Measurements from ENCODE around the gene RSPO1. TPM values are rescaled to one million over a fixed set of nuclear protein-coding genes. Genes with fewer than 3 reads are reported as not detected.

Gene RSPO1
- total and polyA plus RNA-seq, 10 of the 15 experiments (the other 5 are each of a cell fraction or from before 2014, with no cell fraction given) = not detected

DNA sequence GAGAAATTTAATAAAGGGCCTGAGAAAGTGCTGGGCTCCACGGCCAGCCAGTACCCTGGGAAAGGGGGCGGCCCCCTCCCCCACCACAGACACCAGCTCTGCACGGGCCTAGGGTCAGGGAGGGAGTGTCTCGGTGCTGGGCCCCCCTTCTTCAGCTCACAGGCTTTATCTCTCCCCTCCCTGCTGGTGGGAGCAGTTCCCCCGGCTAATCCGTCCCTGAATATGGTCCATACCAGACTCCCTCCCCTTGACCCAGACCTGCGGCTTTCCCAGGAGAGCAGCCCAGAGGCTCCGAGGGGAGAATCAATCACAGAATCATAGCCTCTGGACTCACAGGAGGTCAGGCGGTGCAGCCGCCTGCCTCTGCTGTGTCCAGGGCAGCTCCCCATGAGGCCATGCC is 26.0 kb upstream of the RSPO1 start:
- Histone ChIP-seq H3K79me2 (ENCODE audit: control insufficient read depth, insufficient read depth, low read length) (no peaks in the 10 kb centered on the region), H3K9me3 (replicated peaks; ENCODE audit: control insufficient read depth, insufficient read depth, low read length) (no peaks in the 10 kb centered on the region), H3K4me1 (ENCODE audit: control insufficient read depth, insufficient read depth, low read length) (no peaks in the 10 kb centered on the region), H3K4me2 (ENCODE audit: control insufficient read depth, insufficient read depth) (no peak overlapping the region), H3K27me3 (replicated peaks in 1 of 2; ENCODE audit: control insufficient read depth in 2 of 2, insufficient read depth in 2 of 2, low read length in 1 of 2) (no peaks in the 10 kb centered on the region), H3K36me3 (ENCODE audit: control insufficient read depth in 2 of 2, insufficient read depth in 2 of 2, low read length in 1 of 2) (no peaks in the 10 kb centered on the region), H3K4me3 (no peak overlapping the region), H3K9ac (ENCODE audit: control insufficient read depth, insufficient read depth, low read length) (no peak overlapping the region), H4K20me1 (ENCODE audit: control insufficient read depth, insufficient read depth) (no peaks in the 10 kb centered on the region), H2AFZ (ENCODE audit: control insufficient read depth, low read depth, low read length) (no peak overlapping the region), H3K27ac (ENCODE audit: control insufficient read depth, insufficient read depth) (no peak overlapping the region)
- intact Hi-C loops (cut with micrococcal nuclease; ENCODE audit: unreplicated experiment) = no loop called here
- DNase-seq (ENCODE audit: low read depth, low spot score) (no peak), FAIRE-seq (no peak), ATAC-seq (no peak)
- RAD21 ChIA-PET (ENCODE audit: unreplicated experiment) = interaction anchor here (0.8 kb wide), 1 partner anchor 9 kb away, joined by 3 read pairs; no protein-coding TSS in a partner anchor
- CTCF ChIA-PET = no interaction called here
- SMC1A ChIA-PET (ENCODE audit: uncharacterized antibody, unreplicated experiment) = interaction anchor here (0.8 to 1.0 kb wide), 2 partner anchors 16 to 173 kb away, joined by 3 to 4 read pairs; no protein-coding TSS in a partner anchor
- BruUV-seq (replicated peaks) = no TSS peak
- TF ChIP-seq RAD21 (IDR thresholded peaks at IDR 0.05; ENCODE audit: insufficient read depth, low read depth, low read length) = no peak
- no peak for TF ChIP-seq NFIC (IDR thresholded peaks at IDR 0.05; ENCODE audit: low read depth, low read length)
- no peak for TF ChIP-seq PAX5 (IDR thresholded peaks at IDR 0.05; ENCODE audit: borderline replicate concordance, low read depth, low read length)
- no peak for TF ChIP-seq RAD51 (IDR thresholded peaks at IDR 0.05)
- TF ChIP-seq NFXL1 (IDR thresholded peaks at IDR 0.05; ENCODE audit: borderline replicate concordance) = no peak
- TF ChIP-seq, protein P1, sequence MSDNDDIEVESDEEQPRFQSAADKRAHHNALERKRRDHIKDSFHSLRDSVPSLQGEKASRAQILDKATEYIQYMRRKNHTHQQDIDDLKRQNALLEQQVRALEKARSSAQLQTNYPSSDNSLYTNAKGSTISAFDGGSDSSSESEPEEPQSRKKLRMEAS (IDR thresholded peaks at IDR 0.05; ENCODE audit: low read depth, low read length) = no peak
- TF ChIP-seq, protein P2, sequence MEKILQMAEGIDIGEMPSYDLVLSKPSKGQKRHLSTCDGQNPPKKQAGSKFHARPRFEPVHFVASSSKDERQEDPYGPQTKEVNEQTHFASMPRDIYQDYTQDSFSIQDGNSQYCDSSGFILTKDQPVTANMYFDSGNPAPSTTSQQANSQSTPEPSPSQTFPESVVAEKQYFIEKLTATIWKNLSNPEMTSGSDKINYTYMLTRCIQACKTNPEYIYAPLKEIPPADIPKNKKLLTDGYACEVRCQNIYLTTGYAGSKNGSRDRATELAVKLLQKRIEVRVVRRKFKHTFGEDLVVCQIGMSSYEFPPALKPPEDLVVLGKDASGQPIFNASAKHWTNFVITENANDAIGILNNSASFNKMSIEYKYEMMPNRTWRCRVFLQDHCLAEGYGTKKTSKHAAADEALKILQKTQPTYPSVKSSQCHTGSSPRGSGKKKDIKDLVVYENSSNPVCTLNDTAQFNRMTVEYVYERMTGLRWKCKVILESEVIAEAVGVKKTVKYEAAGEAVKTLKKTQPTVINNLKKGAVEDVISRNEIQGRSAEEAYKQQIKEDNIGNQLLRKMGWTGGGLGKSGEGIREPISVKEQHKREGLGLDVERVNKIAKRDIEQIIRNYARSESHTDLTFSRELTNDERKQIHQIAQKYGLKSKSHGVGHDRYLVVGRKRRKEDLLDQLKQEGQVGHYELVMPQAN (conservative IDR thresholded peaks at IDR 0.05) = no peak
- in situ Hi-C loops (cut with MboI) = no loop called here
- POLR2A ChIA-PET = no interaction called here
- 50% methylated on average over 9 of the region's 10 CpGs for WGBS (ENCODE audit: insufficient coverage, insufficient replicate concordance, low lambda C conversion rate, missing lambda C conversion rate)
